HepG2 (cell line): ENCODE results near the gene BCCIP. TPM values are rescaled to one million over a fixed set of nuclear protein-coding genes. Genes with fewer than 3 reads are reported as not detected.

Experiments used
- ATAC-seq: fragments of 200-7000 bp; cut with Tn5 transposase; 3 replicates; pipeline ENCODE4 v1.9.1; 2020; ENCODE audit warnings: mild to moderate bottlenecking, moderate library complexity
- BruUV-seq: library from RNA; stranded (reverse); fragments of 400-500 nt; replicated peaks from 2 replicates; lab custom pipeline; 2021; lab: Mats Ljungman, UMichigan
- CTCF ChIA-PET: fragments of 300-600 bp; formaldehyde crosslinking; extraction: SDS; loops from one replicate; lab custom pipeline; 2021; ENCODE audit warnings: low total read pairs, inconsistent platforms, low intra/inter-chr PET ratio; lab: Yijun Ruan, JAX
- POLR2A ChIA-PET: fragments of 350-600 bp; sonication (Branson Sonifier 250); formaldehyde crosslinking; loops from one replicate; lab custom pipeline; 2020; ENCODE audit warnings: antibody characterized with exemption, inconsistent platforms; lab: Yijun Ruan, JAX
- DNase-seq: peaks from one replicate; pipeline ENCODE4 v3.0.0-alpha.2; 2015; ENCODE audit warnings: low spot score
- FAIRE-seq: peaks from 3 replicates; lab custom pipeline; 2011; peaks lifted over from hg19 to GRCh38; lab: Jason Lieb, UNC
- H2AFZ ChIP-seq: one replicate; pipeline ENCODE4 v1.6.1; 2011; ENCODE audit warnings: low read length, inconsistent platforms
- H3K27ac ChIP-seq: fragments of 300-600 bp; 3 replicates; pipeline ENCODE4 v1.8.0; 2011; ENCODE audit warnings: mixed run types, mild to moderate bottlenecking, mixed read lengths, low read length, inconsistent platforms; ENCODE audit not compliant: insufficient read depth; ENCODE audit errors: extremely low read length
- H3K27me3 ChIP-seq, 2 experiments: fragments of 200-600 bp in 1 of 2; 2 replicates in 1 of 2; 3 replicates in 1 of 2; pipeline versions ENCODE4 v1.6.0 to v1.8.0; 2011; ENCODE audit warnings: low read length in 2 of 2, mild to moderate bottlenecking in 2 of 2, moderate library complexity in 2 of 2, inconsistent platforms in 1 of 2; ENCODE audit not compliant: insufficient read depth in 2 of 2, control insufficient read depth in 1 of 2
- H3K36me3 ChIP-seq, 2 experiments: fragments of 200-600 bp in 1 of 2; replicated peaks in 1 of 2; 2 replicates in 1 of 2; 3 replicates in 1 of 2; pipeline versions ENCODE4 v1.5.1 to v1.8.0; 2011; ENCODE audit warnings: low read length in 2 of 2, inconsistent platforms in 1 of 2; ENCODE audit not compliant: insufficient read depth in 2 of 2, control insufficient read depth in 1 of 2
- H3K4me1 ChIP-seq: 2 replicates; pipeline ENCODE4 v1.5.1; 2012; ENCODE audit warnings: low read length, inconsistent platforms; ENCODE audit not compliant: insufficient read depth
- H3K4me2 ChIP-seq: 2 replicates; pipeline ENCODE4 v1.6.0; 2011; ENCODE audit warnings: low read depth, low read length, inconsistent platforms
- H3K4me3 ChIP-seq, 3 experiments: fragments of 200-600 bp in 1 of 3; sonication (generic), shearing (Covaris generic) in 1 of 3; replicated peaks in 1 of 3; 2 replicates each; pipeline ENCODE4 v1.5.1; 2011 to 2016; ENCODE audit warnings: low read length in 3 of 3, inconsistent platforms in 2 of 3, low read depth in 2 of 3, mild to moderate bottlenecking in 2 of 3, control low read depth in 1 of 3, mixed read lengths in 1 of 3; ENCODE audit not compliant: insufficient read depth in 1 of 3
- H3K79me2 ChIP-seq: one replicate; pipeline ENCODE4 v1.6.1; 2011; ENCODE audit warnings: low read length, inconsistent platforms; ENCODE audit not compliant: insufficient read depth
- H3K9ac ChIP-seq: 2 replicates; pipeline ENCODE4 v1.6.0; 2011; ENCODE audit warnings: mild to moderate bottlenecking, low read depth, low read length, inconsistent platforms; ENCODE audit not compliant: insufficient read depth
- H3K9me3 ChIP-seq: 2 replicates; pipeline ENCODE4 v1.5.1; 2012; ENCODE audit warnings: mild to moderate bottlenecking, low read length
- H4K20me1 ChIP-seq: 2 replicates; pipeline ENCODE4 v1.6.0; 2011; ENCODE audit warnings: inconsistent platforms, mild to moderate bottlenecking, low read length, moderate library complexity; ENCODE audit not compliant: insufficient read depth
- PHB2 ChIP-seq: fragments of 450-650 bp; IDR thresholded peaks from 2 replicates; pipeline ENCODE4 v1.6.1; 2018; ENCODE audit not compliant: partially characterized antibody
- SOX5 ChIP-seq: IDR thresholded peaks from 2 replicates; pipeline ENCODE4 v1.6.1; 2016; ENCODE audit warnings: borderline replicate concordance
- SRSF4 ChIP-seq: fragments of 200-400 bp; formaldehyde crosslinking; IDR thresholded peaks from one replicate; pipeline ENCODE4 v1.6.1; 2018; ENCODE audit warnings: mild to moderate bottlenecking, low read depth, low read length, moderate library complexity; ENCODE audit not compliant: poor library complexity, severe bottlenecking
- WGBS: methylation state at CpG from one replicate; pipeline ENCODE4 v1.1.6; 2017; ENCODE audit warnings: low lambda C conversion rate; 5-methylcytosine and 5-hydroxymethylcytosine counted together
- in situ Hi-C: cut with HindIII; loops from 2 replicates; pipeline ENCODE4 v1.10.0; 2017; ENCODE audit warnings: low pct_unique_long_range_greater_than_20kb; ENCODE audit not compliant: extremely low pct_ligation_motif_present
- intact Hi-C: fragments of 100-400 bp; cut with micrococcal nuclease; formaldehyde crosslinking; loops from one replicate; pipeline ENCODE4 v1.10.0; 2022; ENCODE audit not compliant: unreplicated experiment
- polyA plus RNA-seq, 8 experiments: library from polyadenylated mRNA; depleted of rRNA in 3 of 8; stranded (reverse) in 7 of 8; unstranded in 1 of 8; fragments of >200 nt; fragmentation: Illumina TruSeq in 4 of 8; extraction: Trizol in 4 of 8; gene quantifications; 2 replicates each; pipeline versions ENCODE4 v1.2.1 to v1.2.3, GENCODE V29; 2011 to 2016; ENCODE audit warnings: low read depth in 4 of 8, missing spikeins in 1 of 8, mixed read lengths in 1 of 8; ENCODE audit not compliant: insufficient read depth in 1 of 8
- total RNA-seq, 5 experiments: library from RNA; depleted of rRNA; stranded (reverse); fragments of >200 nt; fragmentation: Illumina TruSeq; extraction: Trizol; gene quantifications; 2 replicates each; pipeline ENCODE4 v1.2.3, GENCODE V29; 2016; ENCODE audit warnings: low read depth in 1 of 5
- TF ChIP-seq, protein P1 (sequence below): sonication (generic); IDR thresholded peaks from 2 replicates; pipeline ENCODE4 v1.6.1; 2016; ENCODE audit warnings: low read depth, borderline replicate concordance
- TF ChIP-seq, protein P2 (sequence below): sonication (generic); formaldehyde crosslinking; IDR thresholded peaks from 2 replicates; pipeline ENCODE4 v1.8.1; 2023; ENCODE audit warnings: mild to moderate bottlenecking, inconsistent platforms, moderate library complexity, missing genetic modification reagents, borderline replicate concordance
- TF ChIP-seq, protein P3 (sequence below): sonication (generic); formaldehyde crosslinking; IDR thresholded peaks from 2 replicates; pipeline ENCODE4 v1.4.0; 2020; ENCODE audit warnings: missing genetic modification reagents, borderline replicate concordance
- TF ChIP-seq, protein P4 (sequence below): sonication (generic); formaldehyde crosslinking; IDR thresholded peaks from 2 replicates; pipeline ENCODE4 v1.8.0; 2022; ENCODE audit warnings: mild to moderate bottlenecking, missing genetic modification reagents, moderate library complexity

Gene BCCIP
- total and polyA plus RNA-seq, 2 of the 13 experiments (the other 11 are each of a cell fraction or from before 2014, with no cell fraction given), result 37.0 to 132 TPM

DNA sequence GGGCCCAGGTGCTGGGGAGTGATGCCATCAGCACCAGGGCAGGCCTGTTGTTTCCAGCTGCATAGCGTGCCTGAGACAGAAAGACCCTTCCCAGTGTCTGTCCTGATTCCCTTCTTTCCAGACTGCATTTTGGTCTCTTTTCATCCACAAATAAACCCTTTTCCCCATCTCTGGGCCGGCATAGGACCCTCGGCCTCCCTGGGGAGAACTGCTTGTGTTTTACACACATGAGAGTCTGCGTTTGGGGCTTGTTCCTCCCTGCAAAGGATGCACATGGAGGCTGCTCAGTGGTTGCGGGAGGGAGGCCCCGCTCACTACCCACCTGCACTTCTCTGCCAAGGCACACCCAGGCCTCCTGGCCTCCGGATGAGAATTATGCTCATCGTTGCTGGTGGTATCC, 42.0 kb upstream of the BCCIP start:
- Histone ChIP-seq H4K20me1 (no peaks in the 10 kb centered on the region), H3K4me3 (no peak overlapping the region), H3K27me3 (no peaks in the 10 kb centered on the region; a peak in 2 of 5 replicates), H2AFZ (no peak overlapping the region), H3K36me3 (no peaks in the 10 kb centered on the region), H3K9ac (no peak overlapping the region), H3K79me2 (no peaks in the 10 kb centered on the region), H3K4me1 (peaks cover 23% of the 10 kb centered on the region), H3K9me3 (no peaks in the 10 kb centered on the region), H3K27ac (no peak overlapping the region), H3K4me2 (no peak overlapping the region)
- no peak for DNase-seq
- in situ Hi-C loops (no loop called here), intact Hi-C loops (no loop called here)
- no peak for FAIRE-seq
- no peak for ATAC-seq
- WGBS, result 73% methylated on average over 5 of the region's 8 CpGs
- ChIA-PET POLR2A (no interaction called here), CTCF (no interaction called here)
- TF ChIP-seq, protein P1, sequence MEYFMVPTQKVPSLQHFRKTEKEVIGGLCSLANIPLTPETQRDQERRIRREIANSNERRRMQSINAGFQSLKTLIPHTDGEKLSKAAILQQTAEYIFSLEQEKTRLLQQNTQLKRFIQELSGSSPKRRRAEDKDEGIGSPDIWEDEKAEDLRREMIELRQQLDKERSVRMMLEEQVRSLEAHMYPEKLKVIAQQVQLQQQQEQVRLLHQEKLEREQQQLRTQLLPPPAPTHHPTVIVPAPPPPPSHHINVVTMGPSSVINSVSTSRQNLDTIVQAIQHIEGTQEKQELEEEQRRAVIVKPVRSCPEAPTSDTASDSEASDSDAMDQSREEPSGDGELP, result no peak
- TF ChIP-seq, protein P2, sequence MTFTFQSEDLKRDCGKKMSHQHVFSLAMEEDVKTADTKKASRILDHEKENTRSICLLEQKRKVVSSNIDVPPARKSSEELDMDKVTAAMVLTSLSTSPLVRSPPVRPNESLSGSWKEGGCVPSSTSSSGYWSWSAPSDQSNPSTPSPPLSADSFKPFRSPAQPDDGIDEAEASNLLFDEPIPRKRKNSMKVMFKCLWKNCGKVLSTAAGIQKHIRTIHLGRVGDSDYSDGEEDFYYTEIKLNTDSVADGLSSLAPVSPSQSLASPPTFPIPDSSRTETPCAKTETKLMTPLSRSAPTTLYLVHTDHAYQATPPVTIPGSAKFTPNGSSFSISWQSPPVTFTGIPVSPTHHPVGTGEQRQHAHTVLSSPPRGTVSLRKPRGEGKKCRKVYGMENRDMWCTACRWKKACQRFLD (CRISPR knock-in tag), result no peak
- no peak for TF ChIP-seq PHB2
- no peak for TF ChIP-seq SOX5
- TF ChIP-seq, protein P3, sequence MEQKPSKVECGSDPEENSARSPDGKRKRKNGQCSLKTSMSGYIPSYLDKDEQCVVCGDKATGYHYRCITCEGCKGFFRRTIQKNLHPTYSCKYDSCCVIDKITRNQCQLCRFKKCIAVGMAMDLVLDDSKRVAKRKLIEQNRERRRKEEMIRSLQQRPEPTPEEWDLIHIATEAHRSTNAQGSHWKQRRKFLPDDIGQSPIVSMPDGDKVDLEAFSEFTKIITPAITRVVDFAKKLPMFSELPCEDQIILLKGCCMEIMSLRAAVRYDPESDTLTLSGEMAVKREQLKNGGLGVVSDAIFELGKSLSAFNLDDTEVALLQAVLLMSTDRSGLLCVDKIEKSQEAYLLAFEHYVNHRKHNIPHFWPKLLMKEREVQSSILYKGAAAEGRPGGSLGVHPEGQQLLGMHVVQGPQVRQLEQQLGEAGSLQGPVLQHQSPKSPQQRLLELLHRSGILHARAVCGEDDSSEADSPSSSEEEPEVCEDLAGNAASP, result no peak
- TF ChIP-seq SRSF4, result no peak
- TF ChIP-seq, protein P4, sequence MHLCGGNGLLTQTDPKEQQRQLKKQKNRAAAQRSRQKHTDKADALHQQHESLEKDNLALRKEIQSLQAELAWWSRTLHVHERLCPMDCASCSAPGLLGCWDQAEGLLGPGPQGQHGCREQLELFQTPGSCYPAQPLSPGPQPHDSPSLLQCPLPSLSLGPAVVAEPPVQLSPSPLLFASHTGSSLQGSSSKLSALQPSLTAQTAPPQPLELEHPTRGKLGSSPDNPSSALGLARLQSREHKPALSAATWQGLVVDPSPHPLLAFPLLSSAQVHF (CRISPR knock-in tag), result no peak
- no TSS peak for BruUV-seq
